GM12878 (cell line): ENCODE results near the gene TRIM25. TPM values are rescaled to one million over a fixed set of nuclear protein-coding genes. Genes with fewer than 3 reads are reported as not detected.

Experiments used
- ATF2 ChIP-seq: IDR thresholded peaks from 2 replicates; pipeline ENCODE4 v1.6.1; 2012; ENCODE audit warnings: low read length, inconsistent platforms
- BCL11A ChIP-seq: IDR thresholded peaks from 2 replicates; pipeline ENCODE4 v1.6.1; 2011; ENCODE audit warnings: low read depth, low read length
- CHD1 ChIP-seq: IDR thresholded peaks from 2 replicates; pipeline ENCODE4 v1.6.1; 2012; ENCODE audit warnings: low read depth, low read length, improper control_type of control experiment
- CREB1 ChIP-seq: IDR thresholded peaks from 2 replicates; pipeline ENCODE4 v1.6.1; 2012; ENCODE audit warnings: low read depth, mild to moderate bottlenecking, inconsistent platforms
- CREM ChIP-seq: IDR thresholded peaks from 2 replicates; pipeline ENCODE4 v1.6.1; 2014; ENCODE audit warnings: antibody characterized with exemption, low read depth
- FOXM1 ChIP-seq: IDR thresholded peaks from 2 replicates; pipeline ENCODE4 v1.6.1; 2012; ENCODE audit warnings: low read depth, mild to moderate bottlenecking, inconsistent platforms, low read length, moderate library complexity
- GATAD2B ChIP-seq: fragments of 450-650 bp; conservative IDR thresholded peaks from 2 replicates; pipeline ENCODE4 v1.6.1; 2017; ENCODE audit warnings: low read depth, mild to moderate bottlenecking, moderate library complexity
- JUND ChIP-seq: IDR thresholded peaks from 2 replicates; pipeline ENCODE4 v1.6.1; 2012; ENCODE audit warnings: low read depth, mild to moderate bottlenecking, low read length, improper control_type of control experiment, moderate library complexity
- MEF2B ChIP-seq: fragments of 450-650 bp; IDR thresholded peaks from 2 replicates; pipeline ENCODE4 v1.6.1; 2018; ENCODE audit warnings: mild to moderate bottlenecking, moderate library complexity; ENCODE audit not compliant: partially characterized antibody, poor library complexity, severe bottlenecking
- MTA2 ChIP-seq: fragments of 450-650 bp; IDR thresholded peaks from 2 replicates; pipeline ENCODE4 v1.6.1; 2016; ENCODE audit warnings: low read depth, mild to moderate bottlenecking, moderate library complexity
- NR2F1 ChIP-seq: fragments of 450-650 bp; conservative IDR thresholded peaks from 2 replicates; pipeline ENCODE4 v1.6.1; 2017; ENCODE audit warnings: mild to moderate bottlenecking
- NRF1 ChIP-seq: conservative IDR thresholded peaks from 2 replicates; pipeline ENCODE4 v1.6.1; 2011; ENCODE audit warnings: mild to moderate bottlenecking, low read depth, low read length, improper control_type of control experiment
- SIN3A ChIP-seq: IDR thresholded peaks from 2 replicates; pipeline ENCODE4 v1.6.1; 2012; ENCODE audit warnings: low read depth, low read length, improper control_type of control experiment
- SIX5 ChIP-seq: IDR thresholded peaks from 2 replicates; pipeline ENCODE4 v1.6.1; 2011; ENCODE audit warnings: mild to moderate bottlenecking, low read depth, low read length, moderate library complexity; ENCODE audit not compliant: severe bottlenecking
- SMAD1 ChIP-seq: fragments of 450-650 bp; IDR thresholded peaks from 2 replicates; pipeline ENCODE4 v1.6.1; 2018; ENCODE audit warnings: mild to moderate bottlenecking, low read depth; ENCODE audit not compliant: partially characterized antibody
- TAF1 ChIP-seq: IDR thresholded peaks from 2 replicates; pipeline ENCODE4 v1.6.1; 2011; ENCODE audit warnings: mild to moderate bottlenecking, low read depth, low read length, borderline replicate concordance
- TCF12 ChIP-seq: IDR thresholded peaks from 2 replicates; pipeline ENCODE4 v1.6.1; 2011; ENCODE audit warnings: low read depth, mild to moderate bottlenecking, low read length
- TCF7 ChIP-seq: IDR thresholded peaks from 2 replicates; pipeline ENCODE4 v1.6.1; 2014; ENCODE audit warnings: antibody characterized with exemption, borderline replicate concordance
- ZNF274 ChIP-seq: IDR thresholded peaks from one replicate; pipeline ENCODE4 v1.8.0; 2011; ENCODE audit not compliant: insufficient read length, insufficient read depth
- ZNF592 ChIP-seq: fragments of 450-650 bp; IDR thresholded peaks from 2 replicates; pipeline ENCODE4 v1.6.1; 2017; ENCODE audit warnings: mild to moderate bottlenecking, moderate library complexity
- polyA plus RNA-seq, 11 experiments: library from polyadenylated mRNA; depleted of rRNA in 4 of 11; unstranded in 6 of 11; stranded (reverse) in 5 of 11; fragments of >200 nt; fragmentation: Nextera tagmentation in 4 of 11; fragmentation: Illumina TruSeq in 1 of 11; extraction: Ambion mirVana in 4 of 11; extraction: Trizol in 1 of 11; gene quantifications; 1 replicate in 1 of 11; 2 replicates in 10 of 11; pipeline versions ENCODE4 v1.2.1 to v1.2.3, GENCODE V29; 2011 to 2016; ENCODE audit warnings: inconsistent platforms in 2 of 11, missing spikeins in 2 of 11, low read depth in 1 of 11
- total RNA-seq, 4 experiments: library from RNA; depleted of rRNA in 3 of 4; stranded (reverse); fragments of >200 nt in 3 of 4; fragmentation: Illumina TruSeq in 1 of 4; extraction: Trizol in 1 of 4; gene quantifications; 2 replicates each; pipeline versions ENCODE4 v1.2.1 to v1.2.3, GENCODE V29; 2013 to 2021
- TF ChIP-seq, protein P1 (sequence below): fragments of 450-650 bp; IDR thresholded peaks from 2 replicates; pipeline ENCODE4 v1.6.1; 2017; ENCODE audit warnings: low read depth, mild to moderate bottlenecking, moderate library complexity
- TF ChIP-seq, protein P2 (sequence below): fragments of 150-350 bp; IDR thresholded peaks from 2 replicates; pipeline ENCODE4 v1.6.1; 2016; ENCODE audit warnings: low read depth, low read length

Gene TRIM25
- total and polyA plus RNA-seq, 10 of the 15 experiments (the other 5 are each of a cell fraction or from before 2014, with no cell fraction given), result 10.5 to 123 (median 51.3) TPM

DNA sequence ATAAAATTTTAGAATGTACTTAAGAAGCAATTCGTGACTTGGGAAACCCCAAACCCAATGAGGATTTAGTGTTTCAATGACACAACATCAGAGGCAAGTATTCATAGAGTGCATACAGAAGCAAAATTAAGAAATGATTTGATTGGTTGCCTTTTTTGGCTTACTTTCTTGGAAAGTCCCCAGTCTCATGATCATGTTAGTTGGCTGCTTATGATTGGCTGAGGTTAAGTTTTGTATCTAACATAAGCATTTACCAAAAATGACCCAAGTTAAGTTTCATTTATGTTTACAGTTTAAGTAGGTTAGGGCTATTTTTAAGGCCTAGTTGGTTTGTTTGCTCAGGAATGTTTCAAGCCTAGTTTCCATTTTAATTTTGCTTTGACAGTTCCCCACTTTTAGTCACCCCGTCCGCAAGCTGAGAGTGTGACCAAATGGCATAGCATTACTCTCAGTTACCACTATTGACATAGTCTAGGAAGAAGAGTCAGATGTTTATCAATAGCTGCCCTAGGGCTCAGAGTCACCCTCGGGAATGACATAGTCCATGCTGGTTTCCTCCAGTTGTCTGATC is 43.7 kb downstream of the TRIM25 start (continued):
- peak; percentile 65 for TF ChIP-seq MEF2B
- no peak for TF ChIP-seq JUND
- TF ChIP-seq, protein P1, sequence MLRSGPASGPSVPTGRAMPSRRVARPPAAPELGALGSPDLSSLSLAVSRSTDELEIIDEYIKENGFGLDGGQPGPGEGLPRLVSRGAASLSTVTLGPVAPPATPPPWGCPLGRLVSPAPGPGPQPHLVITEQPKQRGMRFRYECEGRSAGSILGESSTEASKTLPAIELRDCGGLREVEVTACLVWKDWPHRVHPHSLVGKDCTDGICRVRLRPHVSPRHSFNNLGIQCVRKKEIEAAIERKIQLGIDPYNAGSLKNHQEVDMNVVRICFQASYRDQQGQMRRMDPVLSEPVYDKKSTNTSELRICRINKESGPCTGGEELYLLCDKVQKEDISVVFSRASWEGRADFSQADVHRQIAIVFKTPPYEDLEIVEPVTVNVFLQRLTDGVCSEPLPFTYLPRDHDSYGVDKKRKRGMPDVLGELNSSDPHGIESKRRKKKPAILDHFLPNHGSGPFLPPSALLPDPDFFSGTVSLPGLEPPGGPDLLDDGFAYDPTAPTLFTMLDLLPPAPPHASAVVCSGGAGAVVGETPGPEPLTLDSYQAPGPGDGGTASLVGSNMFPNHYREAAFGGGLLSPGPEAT, result peak; percentile 72; the same call in 1 of the 2 replicates
- no peak for TF ChIP-seq CHD1
- TF ChIP-seq SIX5, result no peak
- no peak for TF ChIP-seq BCL11A
- TF ChIP-seq ZNF274, result no peak
- TF ChIP-seq FOXM1, result no peak
- no peak for TF ChIP-seq CREM
- TF ChIP-seq MTA2, result no peak
- TF ChIP-seq NR2F1, result no peak
- TF ChIP-seq CREB1, result no peak
- TF ChIP-seq TCF7, result no peak
- TF ChIP-seq NRF1, result no peak
- no peak for TF ChIP-seq SIN3A
- 0 out of 2 replicates have a peak, but pooled peaks have one; percentile 17 for TF ChIP-seq TAF1
- TF ChIP-seq ZNF592, result no peak
- TF ChIP-seq GATAD2B, result no peak
- TF ChIP-seq ATF2, result no peak
- no peak for TF ChIP-seq TCF12
- TF ChIP-seq SMAD1, result no peak
- TF ChIP-seq, protein P2, sequence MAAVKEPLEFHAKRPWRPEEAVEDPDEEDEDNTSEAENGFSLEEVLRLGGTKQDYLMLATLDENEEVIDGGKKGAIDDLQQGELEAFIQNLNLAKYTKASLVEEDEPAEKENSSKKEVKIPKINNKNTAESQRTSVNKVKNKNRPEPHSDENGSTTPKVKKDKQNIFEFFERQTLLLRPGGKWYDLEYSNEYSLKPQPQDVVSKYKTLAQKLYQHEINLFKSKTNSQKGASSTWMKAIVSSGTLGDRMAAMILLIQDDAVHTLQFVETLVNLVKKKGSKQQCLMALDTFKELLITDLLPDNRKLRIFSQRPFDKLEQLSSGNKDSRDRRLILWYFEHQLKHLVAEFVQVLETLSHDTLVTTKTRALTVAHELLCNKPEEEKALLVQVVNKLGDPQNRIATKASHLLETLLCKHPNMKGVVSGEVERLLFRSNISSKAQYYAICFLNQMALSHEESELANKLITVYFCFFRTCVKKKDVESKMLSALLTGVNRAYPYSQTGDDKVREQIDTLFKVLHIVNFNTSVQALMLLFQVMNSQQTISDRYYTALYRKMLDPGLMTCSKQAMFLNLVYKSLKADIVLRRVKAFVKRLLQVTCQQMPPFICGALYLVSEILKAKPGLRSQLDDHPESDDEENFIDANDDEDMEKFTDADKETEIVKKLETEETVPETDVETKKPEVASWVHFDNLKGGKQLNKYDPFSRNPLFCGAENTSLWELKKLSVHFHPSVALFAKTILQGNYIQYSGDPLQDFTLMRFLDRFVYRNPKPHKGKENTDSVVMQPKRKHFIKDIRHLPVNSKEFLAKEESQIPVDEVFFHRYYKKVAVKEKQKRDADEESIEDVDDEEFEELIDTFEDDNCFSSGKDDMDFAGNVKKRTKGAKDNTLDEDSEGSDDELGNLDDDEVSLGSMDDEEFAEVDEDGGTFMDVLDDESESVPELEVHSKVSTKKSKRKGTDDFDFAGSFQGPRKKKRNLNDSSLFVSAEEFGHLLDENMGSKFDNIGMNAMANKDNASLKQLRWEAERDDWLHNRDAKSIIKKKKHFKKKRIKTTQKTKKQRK, result no peak
